SIG-M5 treated with dmso at 0.1 percent for 504 hours (cell line): ENCODE measurements around the gene ABHD10.

Source experiments
- DNase-seq: peaks from one replicate; lab custom pipeline; 2025; ENCODE audit not compliant: unreplicated experiment; lab: John Stamatoyannopoulos, UW

ABHD10 gene

DNA sequence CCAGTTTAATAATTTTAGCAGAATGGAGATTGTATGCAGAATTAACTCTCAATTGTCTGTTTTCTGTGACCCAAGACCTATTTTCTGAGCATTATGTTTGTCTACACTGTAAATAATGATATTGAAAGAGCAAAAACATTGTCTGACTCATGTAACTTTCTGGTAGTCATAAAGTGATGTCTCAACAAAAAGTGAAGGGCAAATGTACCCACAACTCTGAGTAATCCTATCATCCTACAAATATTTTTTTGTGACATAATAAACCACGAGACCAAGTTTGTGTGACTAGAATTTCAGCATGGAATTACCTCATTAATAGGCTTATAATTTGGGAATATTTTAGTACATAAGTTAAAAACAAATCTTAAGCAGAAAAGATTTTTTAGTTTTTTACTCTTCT, 15.4 kb upstream of the ABHD10 start:
- no peak for DNase-seq

DNA sequence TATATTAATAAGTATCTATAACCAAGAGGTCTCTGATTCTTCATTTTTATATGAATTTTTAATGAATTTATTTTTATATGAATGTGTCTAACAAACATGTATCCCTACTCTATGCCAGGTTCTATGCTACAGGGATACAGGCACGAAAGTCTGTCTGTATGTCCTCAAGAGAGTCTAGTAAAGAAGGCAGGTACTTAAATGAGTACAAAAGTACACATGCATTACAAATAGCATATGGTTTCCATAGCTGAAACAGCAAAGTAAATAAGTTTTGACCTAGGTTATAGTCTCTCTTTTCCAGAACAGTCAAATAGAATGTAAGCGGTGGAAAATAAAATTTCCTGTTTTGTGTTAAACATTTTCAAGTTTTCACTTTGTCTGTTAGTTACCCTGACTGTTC, 13.3 kb upstream of the ABHD10 start:
- no peak for DNase-seq

DNA sequence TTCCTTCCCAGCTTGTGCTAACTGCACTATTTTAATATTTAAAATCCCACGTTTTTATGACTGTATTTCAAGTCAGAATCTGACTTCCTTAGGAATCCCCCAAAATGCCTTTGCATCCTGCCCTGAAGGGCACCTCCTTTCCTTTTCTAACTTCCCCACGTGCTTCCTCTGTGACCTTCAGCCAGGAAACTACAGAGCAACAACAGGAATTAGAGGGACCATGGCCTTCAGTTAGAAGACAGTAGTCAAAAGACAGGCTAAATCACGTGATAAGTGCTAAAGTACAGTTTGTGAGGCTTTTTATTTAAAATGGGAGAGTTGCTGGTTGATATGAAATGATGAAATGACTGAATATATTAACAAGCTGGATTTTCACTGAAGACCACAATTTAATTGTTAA, 11.8 kb upstream of the ABHD10 start:
- no peak for DNase-seq

DNA sequence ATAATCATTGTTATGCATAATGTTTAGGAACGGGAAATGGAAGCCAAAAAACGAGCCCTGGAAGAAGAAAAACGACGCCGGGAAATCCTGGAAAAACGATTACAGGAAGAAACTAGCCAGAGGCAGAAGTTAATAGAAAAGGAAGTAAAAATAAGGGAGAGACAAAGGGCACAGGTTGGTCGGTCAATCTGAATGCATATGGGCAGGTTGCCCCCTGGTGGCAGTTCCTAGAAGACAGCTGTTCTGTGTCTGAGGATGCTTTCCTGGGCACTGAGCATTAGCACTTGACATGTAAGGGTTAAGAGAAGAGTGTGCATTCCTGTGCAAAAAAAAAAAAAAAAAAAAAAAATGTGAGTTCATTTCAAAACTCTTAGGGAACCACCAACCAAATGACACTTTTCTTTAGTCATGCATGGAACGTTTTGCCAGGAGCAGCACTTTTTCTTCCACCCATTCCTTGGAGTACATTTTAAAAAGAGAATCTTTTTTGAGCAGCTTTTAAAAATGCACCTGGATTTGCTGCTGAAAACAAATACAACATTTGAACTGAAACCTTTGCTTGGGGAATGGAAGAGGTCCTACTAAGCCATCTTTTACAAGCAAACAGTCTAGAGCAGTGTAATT, 11.1 kb upstream of the ABHD10 start:
- DNase-seq = peak; percentile 83

DNA sequence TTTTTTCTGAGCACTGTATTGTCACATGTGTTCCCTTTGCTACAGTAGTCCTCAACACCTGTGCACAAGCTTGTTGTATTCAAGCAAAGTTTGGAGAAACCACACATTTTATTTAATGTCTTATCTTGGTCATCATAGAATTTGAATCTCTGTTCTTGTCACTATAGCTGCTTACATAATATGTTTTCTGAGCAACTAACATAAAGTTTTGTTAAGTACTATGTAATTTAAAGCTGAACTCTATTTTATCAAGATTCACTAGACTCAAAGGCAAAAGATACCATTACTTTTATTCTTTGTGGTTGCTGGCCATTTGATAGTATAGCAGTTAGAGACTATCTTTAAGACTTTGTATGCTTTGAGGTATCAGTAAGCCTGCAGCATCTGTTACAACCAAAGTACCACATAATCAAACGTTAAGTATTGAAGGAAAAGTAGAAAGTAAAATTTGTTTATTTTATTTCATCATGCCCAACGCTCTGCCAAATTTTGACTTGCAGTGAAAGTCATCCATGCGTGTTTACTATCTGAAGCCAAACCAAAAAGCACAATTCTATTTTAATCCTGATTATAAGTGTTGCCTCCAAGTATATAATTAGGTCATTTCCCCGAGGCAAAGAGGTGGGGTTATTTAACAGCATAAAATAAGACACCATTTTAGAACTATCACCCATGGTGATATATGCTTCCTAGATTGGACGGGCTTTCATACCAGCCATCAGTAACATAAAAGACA, 10.3 kb upstream of the ABHD10 start:
- no peak for DNase-seq

DNA sequence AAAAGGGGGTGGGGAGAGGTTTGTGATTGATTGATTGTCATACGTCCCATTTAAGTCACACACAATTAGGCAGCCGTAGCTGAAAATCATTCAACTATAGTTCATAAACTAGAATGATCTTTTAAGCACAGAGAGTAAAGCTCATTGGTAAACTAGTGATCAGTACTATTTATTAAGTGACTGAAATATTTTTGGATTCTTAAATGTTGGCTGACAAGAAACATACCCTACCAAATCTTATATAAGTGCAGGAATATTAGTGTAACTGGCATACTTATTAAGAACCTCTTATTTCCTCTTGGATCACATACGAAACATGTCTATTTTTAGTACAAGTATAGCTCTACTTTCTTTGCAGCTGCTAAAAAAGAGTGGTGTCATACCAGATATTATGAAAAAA, 8.4 kb upstream of the ABHD10 start:
- DNase-seq = no peak

DNA sequence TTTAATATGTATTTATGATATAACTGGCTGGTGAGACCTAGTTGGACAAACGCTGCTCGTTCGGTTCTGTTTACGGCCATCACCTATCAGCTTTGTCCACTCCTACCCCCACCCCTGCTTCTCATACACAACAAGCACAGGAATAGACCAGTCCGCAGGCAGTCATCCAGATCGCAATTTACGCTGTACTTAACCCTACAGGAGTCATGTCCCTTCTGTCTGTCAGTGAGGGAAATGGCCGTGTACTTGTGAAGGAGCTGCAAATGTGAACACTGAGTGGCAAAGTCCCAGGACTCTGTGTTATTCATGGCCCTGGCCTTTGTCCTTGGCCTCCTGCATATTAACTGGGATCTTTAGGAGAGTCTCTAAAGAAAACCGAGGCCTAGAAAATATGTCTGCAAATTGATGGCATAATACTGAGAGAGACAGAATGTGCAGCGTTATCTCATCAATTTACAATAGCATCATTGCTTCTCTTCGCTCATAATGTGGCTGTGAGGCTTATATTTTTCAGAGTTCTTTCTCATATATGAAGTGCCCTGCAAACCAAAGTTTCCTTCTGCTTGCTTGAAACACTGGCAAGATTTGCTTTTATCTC, 7.2 kb upstream of the ABHD10 start:
- DNase-seq = no peak

DNA sequence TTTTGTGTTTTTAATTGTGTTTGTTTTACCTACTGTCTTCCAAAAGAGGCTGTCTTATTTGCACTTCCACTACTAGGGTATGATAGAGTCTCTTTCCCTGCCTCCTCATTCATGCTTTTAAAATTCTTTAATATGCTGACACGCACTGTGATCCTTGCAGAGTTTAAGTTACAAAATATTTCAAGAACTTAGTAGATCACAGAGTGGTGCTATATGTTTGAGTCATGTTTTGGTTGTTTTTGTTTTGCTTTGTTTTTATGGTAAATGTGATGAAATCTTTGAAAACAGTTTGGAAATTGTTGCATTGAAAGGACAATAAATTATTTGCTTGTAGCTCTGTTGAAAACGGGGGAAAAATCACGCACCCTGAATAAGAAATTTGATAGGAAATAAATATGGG, 5.9 kb upstream of the ABHD10 start:
- DNase-seq = no peak

DNA sequence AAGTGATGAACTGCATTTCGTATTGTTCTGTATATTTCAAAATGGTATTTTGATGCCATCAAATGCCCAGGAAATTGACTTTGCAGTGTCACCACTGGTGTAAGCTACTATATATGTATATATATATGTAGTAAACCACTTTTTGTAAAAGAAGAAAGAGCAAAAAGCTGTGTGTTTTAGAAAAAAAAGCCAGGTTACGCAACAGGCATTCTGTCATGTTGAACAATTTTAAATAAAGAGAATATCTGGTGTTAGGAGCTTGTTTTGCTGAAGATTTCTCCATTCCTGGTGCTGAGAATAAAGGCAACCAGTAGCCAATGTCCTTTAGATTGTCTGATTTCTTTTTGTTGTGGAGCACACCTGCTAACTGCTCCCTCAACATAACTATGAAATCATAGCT, 3.7 kb upstream of the ABHD10 start:
- no peak for DNase-seq

DNA sequence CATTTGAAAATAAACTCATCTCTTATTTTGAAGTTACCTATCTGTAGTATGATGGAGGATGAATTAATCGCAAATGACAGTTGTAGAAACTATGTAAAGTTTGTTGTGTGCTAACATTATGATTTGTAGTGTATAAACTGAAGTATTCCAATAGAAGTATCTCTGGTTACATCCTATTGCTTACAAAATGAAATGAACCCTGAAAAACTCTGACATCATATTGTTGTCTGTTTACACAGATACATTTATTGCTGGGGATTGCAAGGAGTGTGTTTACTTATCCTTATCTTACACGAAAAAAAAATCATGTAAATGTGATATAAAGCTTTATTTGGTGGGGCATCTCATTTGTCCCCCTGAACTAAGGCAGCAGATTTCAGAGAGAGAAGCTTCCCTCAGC, 2.6 kb upstream of the ABHD10 start:
- DNase-seq = no peak

DNA sequence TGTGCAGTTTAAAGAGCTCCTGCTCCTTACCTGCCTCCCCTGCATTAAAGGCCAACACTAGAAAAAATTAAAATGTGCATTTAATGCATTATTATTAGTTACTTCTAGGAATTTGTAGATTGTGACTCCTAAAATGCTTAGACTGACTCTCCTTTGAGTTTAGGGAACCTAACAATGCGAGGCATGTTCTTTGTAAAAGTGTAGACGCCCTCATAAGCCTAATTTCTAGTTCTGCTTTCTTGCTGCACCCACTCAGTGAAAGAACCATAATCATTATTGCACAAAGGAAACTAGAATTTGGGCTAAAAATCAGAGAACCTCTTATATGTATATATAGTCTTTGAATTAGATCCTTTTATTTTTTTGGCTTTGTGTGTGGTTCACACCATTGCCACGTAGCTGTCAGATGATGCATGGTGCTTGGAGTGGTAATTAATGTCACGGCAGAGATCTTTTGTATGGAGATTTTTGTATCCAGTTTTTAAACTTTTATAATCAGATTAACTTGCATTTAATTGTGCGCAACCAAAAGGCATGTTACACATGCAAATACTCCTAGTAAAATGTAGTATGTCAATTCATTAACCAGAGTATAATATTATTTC, 710 bp downstream of the ABHD10 start:
- DNase-seq = peak; percentile 85

DNA sequence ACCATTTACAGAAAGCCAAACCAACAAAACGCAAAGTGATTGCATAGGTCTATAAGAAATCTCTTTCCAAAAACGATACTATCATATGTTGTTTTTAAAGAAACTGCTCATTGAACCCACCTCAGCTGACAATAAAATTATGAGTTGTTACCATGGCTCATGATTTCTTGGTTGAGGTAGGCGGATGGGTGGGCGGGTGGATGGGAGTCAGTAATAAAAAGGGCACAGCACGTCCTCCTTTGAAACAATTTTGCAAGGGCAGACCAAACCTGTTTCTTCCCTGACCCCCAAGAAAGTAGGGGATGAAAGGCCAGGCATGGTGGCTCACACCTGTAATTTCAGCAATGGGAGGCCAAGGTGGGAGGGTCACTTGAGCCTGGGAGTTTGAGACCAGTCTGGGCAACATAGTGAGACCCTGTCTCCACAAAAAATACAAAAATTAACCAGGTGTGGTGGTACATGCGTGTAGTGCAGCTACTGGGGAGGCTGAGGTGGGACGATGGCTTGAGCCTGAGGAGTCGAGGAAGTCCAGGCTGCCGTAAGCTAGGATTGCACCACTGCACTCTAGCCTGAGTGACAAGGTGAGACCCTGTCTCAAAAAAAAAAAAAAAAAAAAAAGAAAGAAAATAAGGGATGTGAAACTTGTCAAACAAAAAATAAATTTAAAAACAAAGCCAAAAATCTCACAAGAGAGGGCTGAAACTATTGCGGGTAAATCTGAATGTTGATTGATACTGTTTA, 2.1 kb downstream of the ABHD10 start:
- no peak for DNase-seq

DNA sequence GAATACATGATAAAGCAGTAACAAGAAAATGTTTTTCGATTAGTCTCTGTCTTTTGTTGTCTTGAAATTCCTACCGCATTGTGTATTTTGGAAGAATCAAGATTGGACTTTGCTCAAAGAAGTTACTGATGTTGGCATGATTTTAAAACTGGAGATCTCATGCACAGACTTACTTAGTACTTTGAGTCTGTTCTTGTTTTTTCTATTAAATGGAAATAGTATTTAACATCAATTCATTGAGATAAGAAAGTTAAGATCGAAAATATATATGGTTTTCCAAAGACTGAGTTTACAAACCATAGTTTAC, 2.6 kb downstream of the ABHD10 start:
- DNase-seq = no peak

DNA sequence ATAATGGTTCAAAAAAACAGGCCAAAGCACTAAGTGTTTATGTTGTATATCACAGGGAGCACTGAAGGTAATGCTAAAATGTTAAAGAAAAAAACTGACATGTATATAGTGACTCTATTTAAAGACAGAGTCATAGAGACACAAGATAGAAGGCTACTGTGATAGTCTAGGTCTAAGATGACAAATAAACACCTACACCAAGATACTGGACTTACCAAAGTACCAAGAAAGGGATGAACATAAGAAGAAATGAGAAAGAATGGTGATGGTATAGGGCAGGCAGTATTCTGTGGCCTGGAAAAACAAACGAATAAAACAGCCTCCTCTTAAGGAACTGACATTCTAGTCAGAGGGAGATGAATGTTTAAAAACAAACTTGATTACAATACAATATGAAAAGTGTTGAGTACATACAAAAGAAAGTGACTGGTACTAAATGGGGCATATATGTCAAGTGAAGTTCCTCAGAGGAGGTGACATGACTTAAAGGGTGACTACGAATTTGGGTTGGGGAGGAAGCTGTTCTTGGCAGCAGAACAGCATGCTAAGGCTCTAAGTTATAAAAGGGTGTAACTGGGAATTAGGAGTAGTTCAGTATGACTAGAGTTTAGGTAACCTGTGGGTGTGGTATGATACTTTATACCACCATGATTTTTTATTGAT, 5.9 kb downstream of the ABHD10 start:
- DNase-seq = no peak

DNA sequence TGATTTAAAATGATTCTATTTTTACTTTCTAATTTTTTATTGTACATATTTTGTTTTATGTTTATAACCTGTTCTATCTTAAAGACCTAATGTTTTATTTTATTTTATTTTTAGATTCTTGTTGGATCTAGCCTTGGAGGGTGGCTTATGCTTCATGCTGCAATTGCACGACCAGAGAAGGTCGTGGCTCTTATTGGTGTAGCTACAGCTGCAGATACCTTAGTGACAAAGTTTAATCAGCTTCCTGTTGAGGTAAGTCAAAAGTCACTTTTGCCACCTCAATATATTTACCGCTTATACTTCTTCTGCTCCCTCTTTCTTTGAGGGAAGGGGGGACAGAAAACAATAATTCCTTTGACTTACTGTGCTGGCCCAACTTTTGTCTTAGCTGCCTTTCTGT, 8.0 kb downstream of the ABHD10 start:
- DNase-seq = no peak

DNA sequence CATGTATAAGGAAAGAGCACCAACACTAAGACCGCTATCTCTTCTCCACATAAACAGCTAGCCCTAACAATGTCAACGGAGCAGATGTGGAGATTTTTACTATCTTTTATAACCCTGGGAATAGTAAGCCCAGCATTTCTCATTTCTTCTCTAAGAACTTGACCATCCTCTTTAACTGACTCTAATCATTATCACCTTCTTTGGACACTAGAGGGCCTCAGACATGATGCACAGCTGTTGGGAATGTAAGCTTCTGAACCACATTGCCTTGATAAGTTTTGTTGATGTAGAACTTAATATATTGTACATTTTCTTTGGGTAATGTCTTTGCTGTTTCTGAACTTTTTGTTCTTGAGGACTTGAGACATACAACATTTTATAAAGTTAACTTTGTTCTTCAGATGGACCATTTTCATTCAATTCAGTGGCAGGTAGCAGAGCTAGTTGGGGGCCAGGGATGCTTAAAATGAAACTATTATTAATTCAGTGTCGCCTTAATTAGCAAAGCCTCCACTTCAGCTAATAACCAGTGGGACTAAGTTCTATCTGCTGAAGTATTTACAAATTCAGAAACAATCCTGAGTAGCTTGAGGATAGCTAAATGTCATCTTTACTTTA, 10.3 kb downstream of the ABHD10 start:
- DNase-seq = peak; percentile 67

DNA sequence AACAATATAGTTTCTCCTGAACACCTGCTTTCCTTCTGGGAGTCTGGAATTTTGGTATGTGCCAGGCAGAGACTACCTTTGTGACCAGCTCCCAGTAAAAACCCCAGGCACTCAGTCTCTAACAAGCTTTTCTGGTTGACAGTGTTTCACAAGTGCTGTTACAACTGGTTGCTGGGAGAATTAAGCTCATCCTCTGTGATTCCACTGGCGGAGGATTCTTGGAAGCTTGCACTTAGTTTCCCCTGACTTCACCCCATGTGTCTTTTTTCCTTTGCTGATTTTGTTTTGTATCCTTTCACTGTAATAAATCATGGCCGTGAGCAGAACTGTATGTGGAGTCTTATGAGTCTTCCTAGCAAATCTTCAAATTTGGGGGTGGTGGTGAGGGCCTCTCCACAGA, 14.2 kb downstream of the ABHD10 start:
- no peak for DNase-seq

DNA sequence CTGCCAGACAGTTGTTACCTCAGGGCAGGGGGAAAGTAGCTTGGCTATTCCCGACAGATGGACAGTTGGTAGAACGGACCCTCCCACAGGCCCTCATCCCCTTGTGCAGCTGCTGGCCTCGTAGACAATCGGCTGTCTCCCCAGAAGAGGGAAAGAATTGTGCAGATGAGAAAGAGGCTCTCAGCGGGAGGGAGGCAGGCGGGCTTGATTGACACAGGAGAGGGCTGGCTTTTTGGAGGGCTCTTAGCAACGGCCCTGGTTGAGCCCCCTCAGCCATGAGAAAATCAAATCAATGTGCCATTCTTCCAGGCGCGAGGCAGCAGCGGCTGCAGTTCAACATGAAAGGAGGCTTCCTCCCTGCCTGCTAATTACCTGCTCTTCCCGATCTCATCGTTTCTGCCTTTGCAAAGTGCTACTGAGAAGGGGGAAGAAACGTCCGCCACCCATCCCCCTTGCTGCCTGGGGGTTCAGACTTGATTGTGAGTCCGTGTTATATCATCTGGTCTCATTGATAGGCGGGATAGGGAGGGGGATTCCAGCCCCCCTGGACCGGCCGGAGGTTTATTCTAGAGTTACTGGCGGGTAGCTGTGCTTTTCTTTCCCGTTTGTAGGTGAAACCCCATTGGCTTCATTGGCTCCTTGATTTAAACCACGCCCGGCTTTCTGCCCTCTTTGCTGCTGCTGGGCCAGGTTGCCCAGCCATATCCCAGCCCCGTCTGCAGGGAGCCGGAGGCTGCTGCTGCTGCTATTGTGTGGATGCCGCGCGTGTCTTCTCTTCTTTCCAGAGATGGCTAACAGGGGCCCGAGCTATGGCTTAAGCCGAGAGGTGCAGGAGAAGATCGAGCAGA, 20.0 kb downstream of the ABHD10 start, which contains the start of gene TAGLN3:
Gene TAGLN3 (plus strand): TSS at position 287 of the 848 bp plus-strand sequence. CDS start 501 bp downstream, at position 788.
- no peak for DNase-seq

DNA sequence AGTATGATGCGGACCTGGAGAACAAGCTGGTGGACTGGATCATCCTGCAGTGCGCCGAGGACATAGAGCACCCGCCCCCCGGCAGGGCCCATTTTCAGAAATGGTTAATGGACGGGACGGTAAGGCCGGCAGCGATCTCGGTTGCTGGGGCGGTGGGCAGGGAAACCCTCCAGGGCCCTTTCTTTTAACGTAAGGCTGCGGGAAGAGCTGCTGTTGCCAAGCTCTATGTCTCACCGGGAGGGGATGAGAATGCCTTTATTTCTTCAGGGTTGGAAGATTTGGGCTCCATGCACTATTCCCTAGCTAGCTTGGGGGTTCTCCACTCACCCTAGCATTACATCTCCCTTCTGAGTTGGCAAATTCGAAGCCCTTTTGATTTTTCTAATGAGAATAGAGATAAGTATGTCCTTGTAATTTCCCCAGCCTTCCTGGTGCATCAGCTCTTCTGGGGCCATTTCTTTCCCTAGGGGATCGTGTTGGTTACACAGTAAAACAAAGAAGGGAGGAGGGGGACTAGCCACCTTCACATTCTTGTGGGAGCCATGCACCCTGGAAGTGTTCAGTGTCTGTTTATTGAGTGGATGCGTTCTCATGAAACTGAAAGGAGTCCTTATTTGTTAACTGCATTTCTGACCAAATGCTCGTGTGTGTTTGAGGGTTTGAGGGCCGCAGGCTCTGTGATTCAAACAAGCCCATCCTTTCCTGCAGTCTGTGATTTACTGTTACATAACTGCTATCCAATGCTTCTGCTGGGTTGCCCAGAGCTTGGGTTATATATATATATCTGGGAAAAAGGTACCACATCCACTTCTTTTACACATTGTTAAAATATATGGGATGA, 20.9 kb downstream of the ABHD10 start:
- DNase-seq = no peak
